Psoas muscle (tissue), 8 donors: Measurements from ENCODE around the gene APOOL. TPM values are rescaled to one million over a fixed set of nuclear protein-coding genes. Genes with fewer than 3 reads are reported as not detected.

Experiments used
- ATAC-seq, 4 donors: fragments of 200-7000 bp; cut with Tn5 transposase; one replicate each; pipeline ENCODE4 v1.9.1; 2020; ENCODE audit warnings: moderate library complexity in 3 of 4, mild to moderate bottlenecking in 2 of 4
- DNase-seq, 2 donors: peaks; one replicate each; pipeline ENCODE4 v3.0.0-alpha.2; 2020
- H3K27ac ChIP-seq: fragments of 200-600 bp; one replicate; pipeline ENCODE4 v1.8.0; 2022
- H3K27me3 ChIP-seq, 3 donors: fragments of 200-600 bp in 1 of 3; one replicate each; pipeline versions ENCODE4 v1.6.1 to v1.8.0; 2013 to 2022; ENCODE audit warnings: low read length in 2 of 3, mild to moderate bottlenecking in 2 of 3, moderate library complexity in 1 of 3; ENCODE audit not compliant: insufficient read depth in 3 of 3
- H3K36me3 ChIP-seq, 2 donors: fragments of 200-600 bp in 1 of 2; one replicate each; pipeline versions ENCODE4 v1.6.1 to v1.8.0; 2013 to 2022; ENCODE audit warnings: low read depth in 1 of 2, mild to moderate bottlenecking in 1 of 2, moderate library complexity in 1 of 2; ENCODE audit not compliant: insufficient read depth in 1 of 2
- H3K4me1 ChIP-seq: fragments of 200-600 bp; one replicate; pipeline ENCODE4 v1.8.0; 2022
- H3K4me3 ChIP-seq: fragments of 200-600 bp; one replicate; pipeline ENCODE4 v1.8.0; 2022; ENCODE audit warnings: mild to moderate bottlenecking
- H3K9me3 ChIP-seq: fragments of 200-600 bp; one replicate; pipeline ENCODE4 v1.8.0; 2022
- WGBS, 3 donors: extraction: QIAGEN DNeasy Blood & Tissue Kit; methylation state at CpG; one replicate each; pipeline versions ENCODE4 v1.1.6 to v1.1.7; 2013; 5-methylcytosine and 5-hydroxymethylcytosine counted together
- intact Hi-C, 2 donors: fragments of 100-400 bp; cut with DNase I; formaldehyde crosslinking; loops; one replicate each; pipeline versions ENCODE4 v1.11.0 to v1.14.2; 2022
- polyA plus RNA-seq, 3 donors: library from polyadenylated mRNA; stranded (reverse); fragments of 200-250 nt; gene quantifications; one replicate each; pipeline ENCODE4 v1.2.3, GENCODE V29; 2013
- total RNA-seq, 4 donors: library from RNA; stranded (reverse); fragmentation: NEBNext Ultra II Directional in 2 of 4; extraction: Animal tissue kit (Norgen Biotek cat#: 25700) in 2 of 4; gene quantifications; one replicate each; pipeline versions ENCODE4 v1.2.1 to v1.2.4, GENCODE V29; 2021 to 2023
- TF ChIP-seq, protein P1 (sequence below): fragments of 200-600 bp; IDR thresholded peaks from one replicate; pipeline ENCODE4 v1.8.0; 2022; ENCODE audit warnings: antibody characterized with exemption
- donor health status: healthy with polysubstance abuse.
- donor health status: DM: no; HTN: no; CAD: no; lungs with moderate emphysema.
- donor health status: Bipolar disorder and iron deficiency.
- donor health status: healthy.
- donor health status: DM: yes; HTN: yes; CAD: no.
- donor health status: DM: no; HTN: no; CAD: no.
- donor health status: DM: no; HTN: no; CAD: no.
- donor health status: DM: yes; HTN: yes; CAD: no.

APOOL gene
- total and polyA plus RNA-seq, 7 donors: 8.2 to 55.4 (median 30.7) TPM

GRCh38 chrX:85111347-85111746 is 107.7 kb downstream of the APOOL start:
- H3K36me3 ChIP-seq: no peaks in the 10 kb centered on the region

DNA sequence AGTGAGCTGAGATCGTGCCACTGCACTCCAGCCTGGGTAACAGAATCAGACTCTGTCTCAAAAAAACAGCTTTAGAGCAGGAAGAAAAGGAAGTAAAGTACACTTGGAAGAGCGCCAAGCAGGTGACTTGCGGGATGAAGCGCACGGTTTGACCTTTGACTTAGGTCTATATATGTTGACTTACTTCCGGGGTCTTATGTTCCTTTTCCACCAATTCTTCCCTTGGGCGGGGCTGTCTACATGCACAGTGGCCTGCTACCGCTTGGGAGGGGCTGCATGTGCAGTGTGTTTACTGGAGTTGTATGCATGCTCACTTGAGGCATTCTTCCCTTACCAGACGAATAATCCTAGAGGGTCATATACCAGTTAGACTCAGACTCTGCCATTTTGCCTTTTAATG is 108.6 kb downstream of the APOOL start:
- no peaks in the 10 kb centered on the region for H3K27me3 ChIP-seq
- H3K4me1 ChIP-seq: no peaks in the 10 kb centered on the region
- H3K9me3 ChIP-seq: no peaks in the 10 kb centered on the region
- intact Hi-C loops: loop anchor here (10.0 kb wide), 1 partner anchor 433 kb away; no protein-coding TSS in a partner anchor
- H3K27ac ChIP-seq: no peak overlapping the region
- no peak for ATAC-seq
- 59 to 75% (median 61%) methylated on average over 9 of the region's 9 CpGs for WGBS, 3 donors
- no peaks in the 10 kb centered on the region for H3K36me3 ChIP-seq
- no peak for DNase-seq
- no peak overlapping the region for H3K4me3 ChIP-seq
- TF ChIP-seq, protein P1, sequence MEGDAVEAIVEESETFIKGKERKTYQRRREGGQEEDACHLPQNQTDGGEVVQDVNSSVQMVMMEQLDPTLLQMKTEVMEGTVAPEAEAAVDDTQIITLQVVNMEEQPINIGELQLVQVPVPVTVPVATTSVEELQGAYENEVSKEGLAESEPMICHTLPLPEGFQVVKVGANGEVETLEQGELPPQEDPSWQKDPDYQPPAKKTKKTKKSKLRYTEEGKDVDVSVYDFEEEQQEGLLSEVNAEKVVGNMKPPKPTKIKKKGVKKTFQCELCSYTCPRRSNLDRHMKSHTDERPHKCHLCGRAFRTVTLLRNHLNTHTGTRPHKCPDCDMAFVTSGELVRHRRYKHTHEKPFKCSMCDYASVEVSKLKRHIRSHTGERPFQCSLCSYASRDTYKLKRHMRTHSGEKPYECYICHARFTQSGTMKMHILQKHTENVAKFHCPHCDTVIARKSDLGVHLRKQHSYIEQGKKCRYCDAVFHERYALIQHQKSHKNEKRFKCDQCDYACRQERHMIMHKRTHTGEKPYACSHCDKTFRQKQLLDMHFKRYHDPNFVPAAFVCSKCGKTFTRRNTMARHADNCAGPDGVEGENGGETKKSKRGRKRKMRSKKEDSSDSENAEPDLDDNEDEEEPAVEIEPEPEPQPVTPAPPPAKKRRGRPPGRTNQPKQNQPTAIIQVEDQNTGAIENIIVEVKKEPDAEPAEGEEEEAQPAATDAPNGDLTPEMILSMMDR: no peak

More at GRCh38 chrX:85111347-85111746, 107.7 kb downstream of the APOOL start:
- H3K9me3 ChIP-seq: no peaks in the 10 kb centered on the region
- WGBS, 3 donors: 28 to 43% (median 35%) methylated on average over 2 of the region's 2 CpGs
- intact Hi-C loops: loop anchor here (10.0 kb wide), 1 partner anchor 433 kb away; no protein-coding TSS in a partner anchor
- TF ChIP-seq, protein P1: peak; percentile 75
- H3K4me3 ChIP-seq: no peak overlapping the region
- ATAC-seq (no peak), DNase-seq (no peak)
- no peak overlapping the region for H3K27ac ChIP-seq
- no peaks in the 10 kb centered on the region for H3K4me1 ChIP-seq
- H3K27me3 ChIP-seq: no peaks in the 10 kb centered on the region

- WGBS, 3 donors: 61 to 80% (median 71%) methylated on average over 2 of the region's 2 CpGs
- intact Hi-C loops: loop anchor here (10.0 kb wide), 1 partner anchor 431 kb away; no protein-coding TSS in a partner anchor
- H3K4me3 ChIP-seq: no peak overlapping the region
These were observed 110.1 kb downstream of the APOOL start for GRCh38 chrX:85113746-85114145.

DNA sequence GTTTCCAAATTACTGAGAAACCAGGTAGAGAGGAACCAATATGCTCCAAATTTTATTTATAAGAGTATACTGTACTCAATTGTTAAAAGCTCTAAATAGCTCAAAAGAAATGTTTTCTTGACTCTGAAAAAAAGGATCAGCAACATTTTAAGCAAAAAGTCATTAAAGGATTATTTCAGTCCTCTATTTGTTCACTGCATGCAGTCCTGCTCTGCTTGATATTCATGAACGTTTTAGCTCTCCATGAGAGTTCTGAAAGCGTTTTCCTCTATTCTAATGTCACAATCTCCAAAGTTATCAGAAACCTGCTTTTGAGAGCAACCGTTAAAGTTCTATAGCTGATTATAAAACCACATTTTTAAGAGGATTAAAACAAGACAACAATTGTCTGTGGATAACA is 110.5 kb downstream of the APOOL start:
- ATAC-seq (no peak), DNase-seq (no peak)
- Histone ChIP-seq H3K27me3 (no peaks in the 10 kb centered on the region), H3K4me3 (no peak overlapping the region), H3K27ac (no peak overlapping the region), H3K9me3 (no peaks in the 10 kb centered on the region), H3K36me3 (no peaks in the 10 kb centered on the region), H3K4me1 (no peaks in the 10 kb centered on the region)
- 65 to 95% (median 90%) methylated on average over 3 of the region's 3 CpGs for WGBS, 3 donors
- TF ChIP-seq, protein P1: no peak
- intact Hi-C loops: loop anchor here (10.0 kb wide), 1 partner anchor 431 kb away; no protein-coding TSS in a partner anchor

More at GRCh38 chrX:85113746-85114145, 110.1 kb downstream of the APOOL start:
- TF ChIP-seq, protein P1: no peak
- DNase-seq (no peak), ATAC-seq (no peak)
- Histone ChIP-seq H3K27ac (no peak overlapping the region), H3K4me1 (no peaks in the 10 kb centered on the region), H3K27me3 (no peaks in the 10 kb centered on the region), H3K9me3 (no peaks in the 10 kb centered on the region), H3K36me3 (no peaks in the 10 kb centered on the region)

DNA sequence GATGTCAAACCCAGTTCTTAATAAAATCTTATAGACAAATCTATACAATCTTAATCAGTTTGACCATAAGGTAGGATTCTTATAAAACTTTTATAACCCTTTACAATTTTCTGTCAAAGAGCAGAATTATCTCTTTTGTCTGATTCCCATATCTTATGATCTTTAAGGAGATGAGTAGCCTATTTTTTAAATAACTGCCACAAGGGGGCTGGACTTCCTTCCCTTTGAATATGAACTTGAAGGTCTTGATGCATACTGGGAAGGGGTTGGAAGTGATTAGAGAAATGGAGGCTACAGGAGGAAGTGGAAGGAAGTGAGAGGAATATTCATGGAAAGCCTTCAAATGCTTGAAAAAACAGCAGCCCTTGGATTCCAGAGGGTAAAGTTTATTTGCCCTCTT is 111.1 kb downstream of the APOOL start:
- intact Hi-C loops: loop anchor here (10.0 kb wide), 1 partner anchor 430 kb away; no protein-coding TSS in a partner anchor
- H3K4me1 ChIP-seq: no peaks in the 10 kb centered on the region
- H3K9me3 ChIP-seq: no peaks in the 10 kb centered on the region
- TF ChIP-seq, protein P1: no peak
- no peaks in the 10 kb centered on the region for H3K36me3 ChIP-seq
- H3K27ac ChIP-seq: no peak overlapping the region
- ATAC-seq (no peak), DNase-seq (no peak)
- H3K4me3 ChIP-seq: no peak overlapping the region
- H3K27me3 ChIP-seq: no peaks in the 10 kb centered on the region
